ENCODE measurements around the gene DPYD.
A peak's percentile ranks its signal among the peaks of the same experiment; 100 is the strongest.

DPYD gene

DNA sequence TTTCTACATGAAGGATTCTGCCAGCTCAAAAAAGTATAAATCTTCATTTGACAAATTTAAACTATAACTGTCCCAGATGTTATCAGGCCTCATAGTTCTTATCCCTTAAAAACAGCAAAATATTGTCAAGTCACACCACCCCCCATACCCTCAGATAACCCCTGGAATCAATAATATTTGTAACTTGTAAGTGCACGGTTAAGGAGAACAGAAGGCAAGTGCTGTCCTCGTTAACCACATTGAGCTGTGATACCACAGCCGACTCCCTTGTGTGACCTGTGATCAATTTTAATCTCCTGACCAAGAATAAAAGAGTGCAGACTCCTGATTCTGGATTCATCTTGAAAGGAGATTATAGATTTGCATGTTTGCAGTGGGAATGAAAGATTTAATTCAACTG lies 310.7 kb downstream of the DPYD start:
- DNase-seq (ENCODE audit: low read depth): no peak

DNA sequence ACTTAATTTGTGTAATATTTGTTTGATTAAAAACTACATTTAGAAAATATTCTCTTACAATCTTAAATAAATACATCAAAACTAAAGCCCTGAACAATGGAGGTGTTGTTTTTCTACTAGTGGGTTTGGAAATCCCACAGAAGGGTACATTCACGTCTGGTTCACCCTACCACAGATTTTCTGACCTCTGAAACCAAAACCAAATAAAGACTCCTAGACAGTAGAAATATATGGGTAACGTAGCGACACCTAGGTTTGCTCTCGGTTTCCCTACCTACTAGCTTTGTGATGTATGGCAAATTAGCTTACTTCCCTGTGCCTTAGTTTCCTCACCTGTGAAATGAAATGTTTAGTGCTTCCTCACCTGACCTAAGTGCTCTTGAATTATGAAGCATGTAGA lies 312.6 kb downstream of the DPYD start:
- no peak for DNase-seq (ENCODE audit: low read depth)

DNA sequence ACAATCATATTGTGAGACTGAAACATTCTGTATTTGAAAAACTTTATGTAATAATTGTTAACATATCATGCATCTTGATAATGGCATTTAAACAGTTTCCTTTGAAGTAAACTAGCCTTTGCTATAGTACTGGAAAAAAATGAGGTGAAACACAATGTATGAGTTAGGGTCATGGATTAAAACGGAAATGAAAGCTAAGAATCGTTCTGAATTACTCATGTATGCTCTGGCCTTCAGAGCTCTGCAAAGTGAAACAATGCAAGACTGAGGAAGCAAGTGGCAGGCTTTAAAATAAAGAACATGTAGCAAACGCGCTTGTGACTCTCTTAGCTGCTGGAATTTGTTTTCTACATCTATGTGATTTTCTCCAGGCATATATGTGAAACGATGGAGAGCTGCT lies 317.1 kb downstream of the DPYD start:
- DNase-seq (ENCODE audit: low read depth): no peak

DNA sequence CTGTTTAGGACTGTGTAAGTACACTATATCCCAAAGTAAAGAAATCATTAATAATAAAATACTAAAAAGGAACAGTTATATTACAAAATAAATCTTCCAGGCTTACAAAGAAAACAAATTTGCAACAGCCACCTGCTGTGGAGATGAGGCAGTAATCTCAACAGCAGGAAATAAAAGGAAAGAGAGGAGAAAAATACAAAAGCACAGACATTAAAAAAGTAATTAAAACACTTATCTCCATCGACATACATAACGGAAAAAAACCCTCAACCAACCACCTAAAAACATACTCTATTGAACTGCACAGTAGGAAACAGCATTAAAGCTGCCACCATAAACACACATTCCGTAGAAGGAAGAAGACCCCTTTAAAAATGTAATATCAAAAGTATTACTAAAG lies 317.6 kb downstream of the DPYD start:
- DNase-seq (ENCODE audit: low read depth): no peak

DNA sequence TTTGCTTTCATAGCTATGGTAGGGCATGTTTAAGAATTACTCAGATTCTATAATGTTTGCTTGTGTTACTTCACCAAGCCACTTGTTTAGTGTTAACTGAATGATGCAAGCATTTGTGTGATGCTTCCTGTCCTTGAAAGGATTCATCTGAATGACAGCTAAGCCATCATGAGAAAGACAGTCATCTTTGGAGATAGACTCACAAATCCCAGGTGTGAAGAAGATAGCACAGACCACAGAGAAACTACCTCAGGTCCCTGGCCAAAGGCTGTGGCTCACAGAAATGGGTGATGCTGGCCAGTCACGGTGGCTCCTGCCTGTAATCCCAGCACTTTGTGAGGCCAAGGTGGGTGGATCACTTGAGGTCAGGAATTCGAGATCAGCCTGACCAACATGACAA lies 321.4 kb downstream of the DPYD start:
- DNase-seq (ENCODE audit: low read depth): no peak

DNA sequence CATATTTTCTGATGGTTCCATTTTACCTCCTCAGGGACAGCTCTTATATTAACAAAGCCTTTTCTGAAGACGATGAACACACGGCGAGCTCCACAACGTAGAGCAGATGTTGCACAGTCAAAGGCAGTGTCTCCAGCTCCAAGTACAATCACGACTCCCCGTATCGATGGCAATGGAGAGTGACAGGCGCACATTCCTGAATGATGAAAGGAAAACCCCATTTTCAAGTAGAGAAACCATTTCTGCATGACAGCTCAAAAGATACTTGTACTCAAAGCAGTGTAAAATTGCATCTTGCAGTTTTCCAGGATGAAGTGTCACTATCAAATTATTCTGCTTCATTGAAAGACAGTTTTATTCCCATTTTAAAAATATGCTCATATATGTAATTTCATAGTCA lies 327.6 kb downstream of the DPYD start:
- DNase-seq (ENCODE audit: low read depth): no peak

DNA sequence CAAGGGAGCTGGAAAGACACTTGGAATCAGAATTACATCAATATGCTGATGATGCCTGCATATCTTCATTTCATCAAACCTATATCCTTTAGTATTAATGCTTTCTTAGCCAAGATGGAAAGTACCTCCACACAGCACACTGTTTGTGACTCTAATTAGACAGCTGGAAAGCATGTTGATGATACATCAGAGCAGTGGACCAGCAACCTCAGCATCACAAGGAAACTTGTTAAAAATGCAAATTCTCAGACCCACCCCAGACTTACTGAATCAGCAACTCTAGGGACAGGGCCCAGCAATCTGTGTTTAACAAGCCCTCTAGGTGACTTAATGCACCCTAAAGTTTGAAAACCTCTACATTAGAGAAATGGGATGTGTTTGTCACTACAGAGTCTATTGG lies 332.1 kb downstream of the DPYD start:
- no peak for DNase-seq (ENCODE audit: low read depth)

DNA sequence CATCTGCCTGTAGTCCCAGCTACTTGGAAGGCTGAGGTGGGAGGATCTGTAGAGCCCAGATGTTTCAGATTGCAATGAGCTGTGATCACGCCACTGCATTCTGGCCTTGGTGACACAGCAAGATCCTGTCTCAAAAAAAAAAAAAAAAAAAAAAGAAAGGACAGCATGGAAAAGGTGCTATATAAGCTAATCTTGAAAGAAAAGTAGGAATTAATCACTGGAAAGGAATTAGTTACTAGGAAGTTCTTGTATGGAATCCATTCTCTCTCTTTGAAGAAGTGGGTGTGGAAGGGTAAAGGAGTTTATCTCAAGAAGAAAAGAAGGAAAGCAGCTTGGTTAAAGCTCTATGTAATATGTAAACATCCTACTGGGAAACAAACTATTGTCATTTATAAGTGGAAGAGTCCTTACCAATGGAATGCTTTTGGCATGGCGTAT lies 339.2 kb downstream of the DPYD start:
- peak; percentile 32 for DNase-seq (ENCODE audit: low read depth)

DNA sequence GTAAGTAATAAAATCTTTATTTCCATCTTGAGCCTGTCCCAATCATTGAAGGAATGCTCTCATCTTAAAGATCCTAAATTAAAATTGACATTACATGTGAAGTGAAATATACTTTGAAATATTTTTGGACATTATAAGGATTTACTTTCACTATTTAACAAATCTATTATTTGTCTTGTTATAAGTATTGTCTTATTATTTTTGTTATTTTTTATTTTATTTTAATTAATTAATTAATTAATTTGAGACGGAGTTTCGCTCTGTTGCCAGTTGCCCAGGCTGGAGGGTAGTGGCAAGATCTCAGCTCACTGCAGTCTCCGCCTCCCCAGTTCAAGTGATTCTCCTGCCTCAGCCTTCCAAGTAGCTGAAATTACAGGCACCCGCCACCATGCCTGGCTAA lies 343.2 kb downstream of the DPYD start:
- DNase-seq (ENCODE audit: low read depth): no peak

DNA sequence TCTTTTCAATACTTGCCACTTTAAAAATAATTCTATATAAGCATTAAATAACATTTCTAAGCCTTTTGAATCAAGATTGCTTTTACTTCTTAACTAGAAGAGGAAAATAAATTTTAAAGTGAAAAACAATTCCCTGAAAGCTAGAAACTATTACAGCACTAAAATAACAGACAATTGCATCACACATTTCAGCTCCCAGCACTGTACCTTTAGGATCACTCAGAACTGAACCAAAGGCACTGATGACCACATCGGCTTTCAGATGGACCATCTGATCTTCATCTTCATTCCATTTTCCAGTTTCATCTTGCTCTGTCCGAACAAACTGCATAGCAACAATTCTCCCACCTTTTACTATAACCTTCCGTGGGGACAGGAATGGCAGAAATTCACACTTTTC lies 347.3 kb downstream of the DPYD start:
- no peak for DNase-seq (ENCODE audit: low read depth)

DNA sequence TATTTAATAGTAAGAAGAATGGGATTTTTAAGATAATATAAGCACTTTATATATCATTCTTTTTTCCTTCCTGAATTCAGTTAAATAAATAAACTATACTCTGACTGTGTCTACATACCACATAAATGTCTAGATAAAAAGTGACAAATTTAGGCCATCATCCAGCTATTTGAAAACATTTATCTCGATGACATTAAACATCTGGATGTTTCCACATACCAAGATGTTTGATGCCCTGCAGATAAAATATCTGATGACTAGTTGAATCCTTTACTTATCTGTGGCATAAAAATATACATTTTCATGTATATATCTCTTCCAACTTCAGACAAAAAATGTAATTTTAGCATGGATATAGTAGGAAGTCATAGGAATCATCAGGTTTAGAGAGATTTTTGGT lies 348.3 kb downstream of the DPYD start:
- DNase-seq (ENCODE audit: low read depth): no peak

DNA sequence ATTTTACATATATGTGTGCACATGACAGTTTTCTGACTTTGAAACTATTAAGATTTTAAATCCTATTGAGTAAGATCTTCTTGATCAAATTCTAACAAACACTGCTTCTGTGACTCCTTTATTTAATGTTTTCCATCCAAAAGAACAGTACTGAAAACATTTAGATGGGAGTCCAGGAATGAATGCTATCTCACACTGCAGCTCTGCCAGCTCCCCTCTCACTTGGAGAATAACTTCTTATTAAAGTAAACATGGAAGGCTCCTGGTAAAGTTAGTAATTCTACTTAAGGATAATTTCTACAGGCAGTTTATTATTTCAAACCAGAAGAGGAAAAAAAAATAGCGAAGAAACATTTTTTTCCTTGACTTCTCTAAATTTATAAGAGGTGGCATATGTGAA lies 349.1 kb downstream of the DPYD start:
- DNase-seq (ENCODE audit: low read depth): no peak

DNA sequence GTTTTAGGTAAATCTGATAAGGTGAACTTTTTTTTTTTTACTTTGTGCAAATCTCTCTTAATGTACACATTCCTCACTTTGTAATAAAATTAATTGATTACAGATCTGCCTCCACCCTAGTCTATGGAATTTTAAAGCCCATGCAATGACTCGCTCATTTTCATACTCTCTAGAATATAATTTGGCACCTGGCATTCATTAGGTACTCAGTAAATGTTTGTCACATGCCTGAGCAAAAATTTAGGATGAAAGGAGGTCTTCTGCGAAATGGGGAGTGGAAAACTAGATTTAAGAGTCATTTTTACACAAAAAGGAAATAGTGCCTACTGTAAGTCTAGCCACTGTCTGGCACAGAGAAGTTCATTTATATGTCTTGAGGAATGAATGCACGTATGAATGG lies 350.1 kb downstream of the DPYD start:
- DNase-seq (ENCODE audit: low read depth): no peak

DNA sequence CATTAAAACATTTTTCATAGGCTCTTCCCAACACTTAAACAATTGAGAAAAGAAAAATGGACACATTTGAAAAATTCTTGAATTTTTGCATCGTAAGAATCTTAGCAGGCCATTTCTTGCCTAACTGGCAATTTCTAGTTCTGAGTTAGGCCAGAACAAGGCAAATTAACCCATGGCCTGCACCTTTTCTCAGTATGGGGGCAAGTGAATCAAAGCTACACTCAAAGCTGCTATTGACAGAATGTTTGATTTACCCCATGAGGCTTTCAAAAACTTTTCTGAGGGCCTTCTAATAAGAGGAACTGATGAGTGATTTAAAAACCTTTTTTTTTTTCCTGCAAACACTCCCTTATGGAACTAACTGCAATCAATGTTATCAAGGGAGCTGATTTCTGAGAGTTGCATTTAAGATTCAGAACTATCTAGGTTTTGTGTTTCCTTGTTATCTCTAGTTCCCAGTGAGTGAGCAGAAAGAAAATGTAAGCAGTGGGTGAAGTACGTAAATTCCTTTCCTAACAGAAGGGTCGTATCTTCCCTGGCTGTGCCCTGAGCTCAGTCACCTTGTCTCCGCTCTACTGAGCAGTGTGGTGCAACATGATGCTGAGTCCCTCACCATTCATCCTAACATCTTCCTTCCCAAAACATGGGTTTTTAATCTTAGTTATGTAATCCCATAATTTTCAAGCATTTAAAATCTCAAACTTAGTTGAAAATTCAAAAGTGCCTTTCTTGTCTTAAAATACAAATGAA lies 353.7 kb downstream of the DPYD start:
- no peak for DNase-seq (ENCODE audit: low read depth)

DNA sequence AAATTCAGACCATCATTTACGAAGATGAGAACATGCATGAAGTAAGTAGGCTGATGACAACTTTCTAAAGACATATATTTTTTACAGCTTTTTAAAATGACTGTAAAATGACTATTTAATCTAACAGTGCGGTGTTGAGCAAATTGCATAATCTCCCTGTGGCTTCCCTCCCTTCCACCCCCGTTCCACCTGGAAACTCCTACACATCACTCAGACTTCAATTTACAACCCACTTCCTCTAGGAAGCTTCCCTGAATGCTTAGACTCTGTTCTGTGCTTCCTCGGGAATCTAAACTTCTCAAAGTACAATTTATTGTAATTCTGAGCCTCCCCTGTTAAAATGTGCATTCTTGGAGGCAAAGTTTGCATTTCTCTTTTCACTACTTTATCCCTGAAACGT lies 354.9 kb downstream of the DPYD start:
- DNase-seq (ENCODE audit: low read depth): no peak

DNA sequence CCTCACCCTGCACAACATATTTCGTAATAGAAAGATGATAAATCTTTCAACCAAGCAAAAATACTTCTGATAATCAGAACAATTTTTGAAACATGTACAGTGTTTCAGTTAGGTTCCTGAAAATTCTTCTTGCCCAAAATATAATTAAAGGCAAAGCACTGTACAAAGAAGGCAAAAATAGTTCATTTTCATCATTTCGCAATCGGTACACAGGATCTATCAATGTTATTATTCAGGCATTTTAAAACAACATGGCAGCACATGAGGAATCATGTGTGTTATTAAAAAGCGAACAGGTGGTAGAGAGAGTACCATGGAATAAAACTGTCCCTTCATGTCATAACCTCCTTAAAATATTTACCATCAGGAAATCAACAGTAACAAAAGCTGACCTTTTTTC lies 356.9 kb downstream of the DPYD start:
- no peak for DNase-seq (ENCODE audit: low read depth)

DNA sequence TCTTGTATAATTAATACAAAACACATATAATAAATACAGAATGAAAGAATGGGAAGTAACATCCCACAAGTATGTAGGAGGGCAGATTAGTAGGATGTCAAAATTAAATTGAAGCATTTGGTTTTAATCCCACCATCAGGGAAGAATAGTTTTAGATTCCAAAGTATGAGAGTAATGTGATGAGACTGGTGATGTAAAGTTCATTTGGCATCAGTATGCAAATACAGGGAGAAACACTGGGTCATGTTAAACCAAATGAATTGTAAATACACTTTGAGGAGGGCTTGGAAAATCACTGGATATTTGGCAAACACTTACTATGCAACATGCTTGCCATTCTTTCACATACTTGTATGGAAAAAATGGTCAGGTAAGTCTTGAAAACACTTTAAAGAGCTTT lies 358.8 kb downstream of the DPYD start:
- peak; percentile 24 for DNase-seq (ENCODE audit: low read depth)

DNA sequence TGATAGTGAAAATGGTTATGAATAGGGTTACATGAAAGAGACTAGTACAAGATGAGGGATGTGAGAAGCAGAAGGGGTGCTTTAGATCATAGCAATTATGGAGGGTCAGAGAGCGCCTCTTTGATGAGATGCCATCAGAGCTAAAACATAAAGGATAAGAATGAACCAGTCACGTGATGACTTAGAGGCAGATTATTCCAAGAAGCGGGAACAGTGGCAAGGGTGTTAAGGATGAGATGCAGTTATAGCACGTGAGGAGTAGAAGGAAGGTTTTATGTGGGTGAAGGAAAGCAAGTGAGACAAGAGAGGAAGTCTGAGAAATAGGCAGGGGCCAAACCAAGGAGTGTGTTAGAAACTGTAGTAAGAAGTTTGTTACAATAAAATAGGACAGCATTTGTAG lies 360.1 kb downstream of the DPYD start:
- no peak for DNase-seq (ENCODE audit: low read depth)

DNA sequence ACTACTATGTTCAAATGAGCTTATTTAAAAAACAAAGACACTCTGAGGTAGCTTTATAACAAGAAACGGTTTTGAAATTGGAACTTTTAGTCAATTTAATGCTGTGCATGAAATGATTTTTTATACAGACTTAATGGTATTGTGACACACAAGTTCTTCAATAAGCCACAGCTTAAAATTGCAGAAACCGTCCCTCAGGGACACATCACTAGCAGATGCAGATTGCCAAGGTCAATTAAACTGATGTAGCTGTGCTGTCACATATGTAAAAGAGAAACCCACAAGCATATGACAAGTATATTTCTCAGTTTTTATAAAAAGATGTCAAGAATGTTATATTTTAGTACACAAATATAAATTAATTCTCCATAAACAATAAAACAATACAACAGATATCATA lies 366.9 kb downstream of the DPYD start:
- DNase-seq (ENCODE audit: low read depth): no peak

DNA sequence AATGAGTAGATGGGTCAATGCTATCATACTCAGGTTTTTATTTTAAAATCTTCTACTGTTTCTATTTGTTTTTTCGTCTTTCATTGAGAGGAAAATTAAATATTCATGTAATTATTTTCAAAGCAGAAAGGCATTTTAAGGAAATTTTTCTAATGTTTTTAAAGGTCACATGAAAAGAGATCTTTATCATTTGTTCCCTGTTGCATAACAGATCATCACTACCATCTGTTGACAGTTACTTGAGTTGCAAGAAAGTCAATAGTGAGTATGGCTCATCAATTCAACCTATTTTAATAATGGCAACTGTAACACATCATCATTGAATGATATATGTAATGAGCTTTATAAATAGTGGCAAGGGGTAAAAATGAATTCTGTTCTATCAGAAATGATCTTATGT lies 369.7 kb downstream of the DPYD start:
- no peak for DNase-seq (ENCODE audit: low read depth)

DNA sequence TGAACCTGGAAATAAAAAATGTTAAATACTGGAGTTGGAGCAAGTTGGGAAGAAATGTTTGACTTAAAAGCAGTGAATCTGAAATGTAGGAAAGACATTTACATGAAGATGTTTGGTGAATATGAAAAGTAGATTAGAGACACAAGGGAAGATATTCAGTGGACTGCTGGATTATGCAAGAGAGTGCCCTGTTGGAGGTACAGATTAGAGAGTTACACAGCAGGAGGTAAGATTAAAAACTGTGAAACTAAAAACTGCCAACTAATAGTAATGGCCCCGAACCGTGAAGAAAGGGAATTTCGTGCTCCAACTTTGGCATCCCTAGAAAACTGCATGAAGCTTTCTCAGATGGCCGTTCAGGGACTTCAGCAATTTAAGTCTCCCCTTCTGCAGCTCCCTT lies 375.4 kb downstream of the DPYD start:
- DNase-seq (ENCODE audit: low read depth): no peak

DNA sequence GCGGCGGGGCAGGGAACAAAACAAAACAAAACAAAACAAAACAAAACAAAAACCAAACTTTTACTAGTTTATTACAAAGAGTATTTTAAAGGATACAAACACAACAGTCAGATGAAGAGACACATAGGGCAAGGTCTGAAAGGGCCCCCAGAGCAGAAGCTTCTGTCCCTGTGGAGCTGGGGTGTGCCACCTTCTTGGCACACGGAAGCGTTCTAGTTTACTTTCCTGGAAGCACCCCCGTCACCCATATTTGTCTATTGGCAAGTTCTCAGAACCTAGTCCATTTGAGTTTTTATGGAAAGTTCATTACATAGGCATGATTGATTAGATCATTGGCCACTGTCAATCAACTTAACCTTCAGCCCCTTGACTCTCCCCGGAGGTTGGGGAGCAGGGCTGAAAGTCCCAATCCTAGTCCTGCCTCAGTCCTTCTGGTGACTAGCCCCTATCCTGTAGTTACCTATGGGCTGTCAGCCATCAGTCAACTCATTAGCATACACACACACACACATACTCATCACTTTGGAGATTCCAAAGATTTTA lies 380.4 kb downstream of the DPYD start:
- no peak for DNase-seq (ENCODE audit: low read depth)

DNA sequence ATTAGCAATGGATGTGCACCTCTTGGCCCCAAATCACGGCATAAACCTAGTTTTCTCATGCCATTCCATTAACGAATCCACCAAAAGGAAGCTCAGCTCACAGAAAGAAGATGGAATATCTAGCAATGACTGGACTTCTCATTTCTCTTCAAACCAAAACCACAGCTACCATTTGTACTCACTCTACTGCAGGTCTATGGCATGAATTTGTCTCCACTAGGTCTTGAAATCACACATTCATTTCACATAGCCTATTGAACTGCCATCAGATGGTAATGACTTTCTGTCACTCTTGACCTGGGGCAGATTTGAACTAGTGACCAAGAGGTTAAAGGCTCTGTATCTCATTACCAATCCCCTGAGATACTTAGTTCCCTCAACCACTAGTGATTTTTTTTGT lies 382.7 kb downstream of the DPYD start:
- no peak for DNase-seq (ENCODE audit: low read depth)

DNA sequence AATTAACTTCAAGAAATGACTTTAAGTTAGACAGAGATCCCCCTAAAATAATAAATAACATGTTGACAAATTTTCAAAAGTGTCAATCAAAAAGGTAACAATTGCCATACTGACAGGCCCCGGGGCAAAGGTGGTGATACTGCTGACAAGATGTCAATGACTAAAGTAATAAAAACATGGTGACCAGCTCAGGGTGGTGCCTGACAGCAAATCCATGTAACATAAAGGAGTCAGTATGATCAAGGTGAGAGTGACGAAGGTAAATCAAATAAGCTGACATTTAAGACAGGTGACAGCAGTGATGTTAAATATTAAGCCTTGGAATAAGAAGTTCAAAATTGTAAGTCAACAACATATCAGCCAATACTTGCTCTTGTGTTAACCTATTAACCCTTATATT lies 387.5 kb downstream of the DPYD start:
- DNase-seq (ENCODE audit: low read depth): no peak
